ENCODE results near the gene IMPDH1.

IMPDH1 gene

GRCh38 chr7:128387216-128388144, 22.3 kb downstream of the IMPDH1 start:
- peak; percentile 73 for DNase-seq

- no peak for DNase-seq
These were observed 23.5 kb downstream of the IMPDH1 start for GRCh38 chr7:128385988-128386925.

DNA sequence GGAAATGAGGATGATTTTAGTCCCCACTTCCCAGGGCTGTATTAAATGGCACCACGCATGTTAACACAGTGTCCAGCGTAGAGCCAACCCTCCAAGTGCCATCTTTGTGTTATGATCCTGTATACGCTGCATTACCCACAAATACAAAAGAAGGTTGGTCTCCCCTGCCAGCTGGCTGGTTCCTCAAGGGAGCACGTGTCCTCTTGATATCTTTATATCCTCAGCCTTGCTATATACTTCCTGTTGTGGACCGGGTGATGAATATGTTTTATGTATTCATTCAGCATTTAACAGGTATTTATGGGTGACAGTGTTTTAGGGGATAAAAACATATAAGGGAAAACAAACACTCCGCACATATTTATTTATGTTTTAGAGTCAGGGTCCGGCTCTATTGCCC, 25.1 kb downstream of the IMPDH1 start:
- no peak for DNase-seq

DNA sequence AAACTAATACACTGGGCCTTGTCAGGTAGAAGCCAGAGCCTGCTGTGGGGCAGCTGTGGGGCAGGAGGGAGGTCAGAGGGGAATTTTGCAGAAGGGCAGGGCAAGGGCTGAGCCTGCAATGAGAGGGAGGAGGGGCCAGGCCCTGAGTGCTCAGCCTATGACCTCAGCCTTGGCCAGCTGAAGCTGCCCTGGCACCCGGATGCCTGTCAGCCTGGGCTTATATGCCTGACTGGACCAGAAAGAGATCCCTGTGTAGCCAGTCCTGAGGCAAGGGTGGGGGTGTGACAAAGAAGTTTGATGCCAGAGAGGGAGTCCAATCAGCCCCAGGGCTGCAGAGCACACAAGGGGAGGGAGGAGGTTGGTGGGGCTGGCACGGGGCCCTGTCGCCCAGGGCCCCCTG, 26.0 kb downstream of the IMPDH1 start:
- no peak for DNase-seq

GRCh38 chr7:128381161-128381821, 28.5 kb downstream of the IMPDH1 start:
- DNase-seq, result no peak

DNA sequence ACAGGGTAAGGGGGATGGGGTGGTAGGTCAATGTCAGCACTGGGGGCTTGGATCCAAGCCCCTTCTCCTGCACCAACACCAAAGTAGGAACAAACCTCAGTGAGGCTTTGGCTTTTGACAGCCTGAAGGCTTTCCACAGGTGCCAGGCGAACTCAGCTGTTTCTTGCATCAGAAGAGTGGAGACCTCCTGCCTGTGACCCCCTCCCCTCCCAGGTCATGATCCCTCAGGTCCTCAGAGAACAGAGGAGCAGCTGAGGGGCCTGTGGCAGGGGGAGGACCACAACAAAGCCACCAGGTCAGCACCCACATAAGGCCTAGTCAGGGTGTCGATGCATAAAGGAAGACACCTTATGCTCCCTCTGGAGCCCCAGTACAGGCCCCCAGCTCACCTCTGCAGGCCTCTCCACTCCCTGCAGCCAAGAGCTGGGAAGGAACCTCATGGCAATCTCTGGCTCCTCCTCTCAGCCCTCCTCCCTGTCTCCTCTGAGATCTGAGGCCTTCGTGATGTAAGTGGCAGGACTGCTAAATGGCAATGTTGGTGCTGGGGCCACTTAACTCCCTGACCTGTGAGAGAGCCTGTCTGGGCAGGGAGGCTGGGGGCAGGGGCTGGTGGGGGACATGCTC, 29.2 kb downstream of the IMPDH1 start:
- no peak for DNase-seq

GRCh38 chr7:128379900-128380479, 29.8 kb downstream of the IMPDH1 start:
- no peak for DNase-seq

DNA sequence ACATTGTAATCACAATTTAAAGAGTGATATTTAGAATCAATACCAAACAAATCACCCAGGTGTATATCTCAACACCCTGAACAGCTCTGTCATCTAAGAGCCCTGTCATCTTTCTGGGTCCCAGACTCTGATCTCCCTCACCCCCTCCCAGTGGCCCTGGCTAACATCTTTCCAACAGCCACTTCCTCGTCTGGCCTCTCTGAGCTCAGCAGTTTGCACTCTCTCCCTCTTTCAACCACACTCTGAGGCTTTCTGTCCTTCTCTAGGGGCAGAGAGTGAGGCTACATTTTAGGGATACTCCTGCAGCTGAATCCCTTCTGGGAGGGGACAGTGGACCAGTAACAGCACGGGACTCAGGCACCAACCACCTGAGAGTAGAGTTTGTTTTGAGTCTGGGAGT, 31.1 kb downstream of the IMPDH1 start:
- DNase-seq, result no peak

GRCh38 chr7:128376077-128376476, 33.7 kb downstream of the IMPDH1 start:
- DNase-seq, result no peak

GRCh38 chr7:128374041-128374440, 35.7 kb downstream of the IMPDH1 start:
- DNase-seq, result no peak

- no peak for DNase-seq
These were observed 36.2 kb downstream of the IMPDH1 start for GRCh38 chr7:128373606-128374005.

DNA sequence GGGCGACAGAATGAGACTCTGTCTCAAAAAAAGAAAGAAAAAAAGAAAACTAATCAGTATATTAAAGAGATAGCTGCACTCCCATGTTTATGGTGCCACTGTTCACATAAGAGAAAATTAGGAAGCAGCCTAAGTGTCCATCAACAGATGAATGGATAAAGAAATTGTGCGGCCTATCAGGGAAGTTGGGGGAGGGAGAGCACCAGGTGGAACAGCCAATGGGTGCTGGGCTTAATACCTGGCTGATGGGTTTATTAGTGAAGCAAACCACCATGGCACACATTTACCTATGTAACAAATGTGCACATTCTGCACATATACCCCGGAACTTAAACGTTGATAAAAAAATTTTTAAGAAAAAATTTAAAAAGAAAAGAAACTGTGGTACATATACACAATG, 39.3 kb downstream of the IMPDH1 start:
- DNase-seq, result no peak

- DNase-seq, result no peak
These were observed 42.8 kb downstream of the IMPDH1 start for GRCh38 chr7:128366986-128367385.

- no peak for DNase-seq
These were observed 43.5 kb downstream of the IMPDH1 start for GRCh38 chr7:128366300-128366699.

- no peak for DNase-seq
These were observed 44.4 kb downstream of the IMPDH1 start for GRCh38 chr7:128365432-128365831.

DNA sequence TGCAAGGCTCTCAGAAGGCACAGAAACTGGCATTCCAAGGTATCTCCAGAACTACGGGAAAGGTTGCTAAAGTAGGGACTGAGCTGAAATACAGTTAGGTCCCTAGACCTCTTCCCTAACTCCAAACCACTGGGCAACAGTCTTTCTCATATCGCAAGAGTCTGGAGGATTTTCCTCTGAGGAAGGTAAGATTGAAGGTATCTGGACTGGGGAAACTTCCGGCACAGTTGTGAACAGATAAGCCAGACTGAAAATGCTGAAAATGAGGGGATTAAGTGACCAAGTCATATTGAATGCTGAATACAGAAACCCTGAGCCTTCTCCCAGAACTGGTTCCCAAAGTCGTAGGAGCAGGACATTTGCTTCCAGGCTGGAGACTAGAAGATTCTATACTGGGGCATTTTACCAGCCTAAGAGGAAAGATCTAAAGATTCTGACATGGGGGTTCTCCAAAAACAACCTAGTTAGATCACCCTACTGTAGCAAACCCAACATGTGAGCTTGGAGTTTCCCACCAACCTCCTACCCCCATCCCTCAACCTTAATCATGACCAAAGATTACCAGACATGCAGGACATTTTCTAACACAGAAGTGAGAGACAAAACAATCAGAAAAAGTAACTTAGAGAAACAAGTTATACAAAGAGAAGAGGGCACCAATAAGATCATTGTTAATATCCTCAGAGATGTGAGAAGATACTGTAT, 45.5 kb downstream of the IMPDH1 start:
- no peak for DNase-seq

DNA sequence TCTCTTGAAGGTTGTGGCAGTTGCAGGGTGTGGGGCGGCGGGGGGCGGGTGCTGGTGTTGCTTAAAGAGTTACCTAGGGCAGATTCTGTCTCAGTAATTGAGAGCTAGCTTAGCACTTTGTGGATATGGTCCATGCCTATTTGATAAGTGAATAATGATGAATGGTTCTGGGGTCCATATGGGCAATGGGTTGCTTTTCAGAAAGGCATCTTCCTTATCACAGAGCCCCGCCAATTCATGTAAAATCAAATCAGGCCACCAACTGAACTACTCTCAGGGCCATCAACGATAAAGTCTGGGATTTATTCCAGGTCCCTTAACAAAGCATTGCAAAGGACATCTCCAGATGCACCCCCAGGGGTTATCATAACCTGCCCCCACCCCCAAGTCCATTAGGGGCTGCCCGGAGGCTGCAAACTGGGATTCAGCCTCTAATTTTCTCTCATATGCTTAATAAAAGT, 46.5 kb downstream of the IMPDH1 start:
- DNase-seq, result no peak

- DNase-seq, result peak; percentile 26
These were observed 47.1 kb downstream of the IMPDH1 start for GRCh38 chr7:128362670-128363069.

- no peak for DNase-seq
These were observed 48.1 kb downstream of the IMPDH1 start, which contains the start of gene PRRT4 for GRCh38 chr7:128361411-128362379. TSS of gene PRRT4 (minus strand) at chr7:128361690.

GRCh38 chr7:128360359-128360678, 49.5 kb downstream of the IMPDH1 start:
- no peak for DNase-seq

All from fibroblast of upper back skin (primary cell).